Activated CD4-positive, CD25-positive, alpha-beta regulatory T cell treated with anti-CD3 and anti-CD28 coated beads, Interleukin-2, amount 50 U/mL, for 72 hours (primary cell): ENCODE data around the gene TSPAN18.

ENCODE experiments used
- DNase-seq: peaks from one replicate; pipeline ENCODE4 v3.0.0; 2021

TSPAN18 gene

GRCh38 chr11:44971185-44971584, 244.4 kb downstream of the TSPAN18 start:
- no peak for DNase-seq

GRCh38 chr11:44972746-44973435, 246.1 kb downstream of the TSPAN18 start:
- no peak for DNase-seq

- DNase-seq = no peak
These were observed 247.1 kb downstream of the TSPAN18 start for GRCh38 chr11:44973632-44974401.

- DNase-seq = no peak
These were observed 247.7 kb downstream of the TSPAN18 start for GRCh38 chr11:44974402-44975000.

- DNase-seq = no peak
These were observed 249.8 kb downstream of the TSPAN18 start for GRCh38 chr11:44976576-44976975.

GRCh38 chr11:44977493-44977984, 250.8 kb downstream of the TSPAN18 start:
- no peak for DNase-seq

- no peak for DNase-seq
These were observed 251.7 kb downstream of the TSPAN18 start for GRCh38 chr11:44978274-44978960.

GRCh38 chr11:44978961-44979331, 252.2 kb downstream of the TSPAN18 start:
- no peak for DNase-seq

GRCh38 chr11:44979543-44980399, 253.0 kb downstream of the TSPAN18 start:
- DNase-seq = no peak

GRCh38 chr11:44980533-44981427, 254.0 kb downstream of the TSPAN18 start:
- DNase-seq = no peak
